NCI-H128 (cell line): ENCODE results near the gene EXOC6B.

Source experiments
- DNase-seq: peaks from one replicate; lab custom pipeline; 2025; ENCODE audit not compliant: unreplicated experiment; lab: John Stamatoyannopoulos, UW

The EXOC6B gene

DNA sequence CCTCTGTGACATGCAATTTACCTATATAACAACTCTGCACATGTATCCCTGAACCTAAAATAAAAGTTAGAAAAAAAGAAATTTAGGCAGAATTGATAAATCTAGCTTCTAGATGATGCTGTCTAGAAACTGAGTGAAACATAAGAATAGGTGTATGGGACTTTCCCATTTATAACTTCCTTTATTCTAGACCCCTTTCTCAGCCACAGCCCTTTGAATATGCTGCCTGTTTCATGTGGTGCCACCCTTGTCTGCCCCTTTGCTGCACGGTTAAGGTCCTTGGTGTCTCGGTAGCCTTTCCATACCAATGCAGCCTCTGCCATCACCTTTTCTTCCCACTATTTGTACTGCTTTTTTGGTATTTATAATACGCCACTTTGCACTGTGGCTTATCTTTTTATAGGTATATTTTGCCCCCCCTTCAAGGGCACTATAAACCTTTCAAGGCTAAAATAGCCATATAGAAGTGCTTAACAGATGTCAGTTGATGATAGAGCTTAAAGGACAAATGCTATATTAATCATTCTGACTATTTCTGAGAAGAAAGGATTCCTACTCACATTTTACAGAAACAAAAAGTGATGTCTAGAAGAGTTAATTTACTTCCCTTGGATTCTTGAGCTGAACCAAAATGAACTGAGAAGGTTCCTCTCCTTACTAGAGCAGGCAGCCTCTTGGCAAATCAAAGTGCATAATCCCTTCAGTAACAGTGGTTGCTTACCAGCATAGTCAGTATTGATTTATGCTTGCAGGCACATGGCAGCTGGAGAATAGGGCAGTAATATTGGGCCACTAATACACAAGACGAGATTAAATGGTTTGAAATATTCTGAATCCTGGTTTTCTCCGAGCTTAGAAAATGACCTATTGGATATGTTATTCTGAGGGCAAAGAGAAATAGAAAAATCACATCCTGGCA, 590.1 kb downstream of the EXOC6B start:
- DNase-seq: no peak

DNA sequence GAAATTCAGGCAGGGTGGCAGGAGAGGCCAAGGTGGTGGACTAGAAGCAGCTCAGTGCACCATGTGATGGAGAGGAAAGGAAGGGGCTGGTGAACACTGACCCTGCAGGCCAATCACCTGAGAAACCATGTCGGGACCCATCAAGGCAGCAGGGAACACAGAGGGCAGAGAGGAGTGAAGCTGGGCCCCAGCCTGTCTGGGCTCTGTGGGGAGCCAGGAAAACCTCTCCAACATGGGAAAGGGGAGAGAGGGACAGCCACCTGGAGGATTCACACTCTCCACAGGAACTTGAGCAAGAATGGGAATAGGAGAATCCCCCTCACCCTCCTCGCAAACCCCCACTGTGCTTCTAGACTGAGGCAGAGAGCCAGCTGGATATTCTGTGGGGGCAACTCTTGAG, 592.6 kb downstream of the EXOC6B start:
- no peak for DNase-seq

DNA sequence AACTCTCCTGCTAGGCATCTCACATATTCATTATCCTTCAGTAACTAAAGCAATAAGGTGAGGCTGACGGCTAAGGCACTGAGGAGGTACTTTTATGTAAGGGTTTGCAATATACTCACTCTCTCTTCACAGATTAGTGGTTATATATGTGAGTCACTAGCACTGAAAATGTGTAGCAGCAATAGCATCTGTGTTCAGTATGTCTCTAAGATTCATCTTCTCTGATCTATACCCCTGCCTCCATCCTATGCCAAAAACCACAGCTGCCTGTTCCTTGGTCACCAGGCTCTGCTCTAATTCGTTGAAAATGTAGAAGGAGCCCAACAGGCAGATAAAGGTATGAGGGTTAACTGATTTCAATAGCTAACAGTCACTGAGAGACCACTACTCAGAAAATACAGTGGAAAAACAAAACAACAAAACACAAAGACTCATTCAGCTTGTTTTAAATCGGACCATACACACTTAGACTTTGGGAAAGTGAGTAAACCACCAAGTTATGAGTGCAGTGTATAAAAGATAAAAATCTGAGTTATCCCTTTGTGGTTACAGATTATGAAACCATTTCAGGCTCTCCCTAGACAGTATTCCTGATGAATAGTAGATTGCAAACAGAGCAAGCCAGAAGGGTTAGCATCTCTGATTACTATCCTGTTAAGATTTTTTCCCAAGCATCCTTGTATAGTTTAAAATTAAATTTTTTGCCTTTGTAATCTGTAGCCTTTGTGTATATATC, 602.8 kb downstream of the EXOC6B start:
- DNase-seq: no peak

DNA sequence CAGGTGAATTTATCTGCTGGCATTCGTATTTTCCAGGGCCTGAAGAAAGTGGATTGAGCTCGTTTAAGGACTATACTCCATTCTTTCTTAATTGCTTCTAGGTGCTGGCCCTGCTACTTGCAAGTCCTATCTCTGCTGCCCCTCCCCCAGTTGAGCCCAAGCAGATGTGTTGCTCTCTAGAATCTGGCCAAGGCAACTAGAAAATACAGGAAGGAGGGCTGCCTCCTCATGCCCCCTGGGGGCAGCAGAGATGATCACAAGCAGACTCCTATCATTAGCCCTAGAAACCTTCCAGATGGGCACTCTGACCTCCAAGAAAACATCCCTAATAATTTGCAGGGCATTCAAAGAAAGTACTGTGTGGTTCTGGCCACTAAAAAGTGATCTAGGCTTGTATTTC, 605.7 kb downstream of the EXOC6B start:
- no peak for DNase-seq

DNA sequence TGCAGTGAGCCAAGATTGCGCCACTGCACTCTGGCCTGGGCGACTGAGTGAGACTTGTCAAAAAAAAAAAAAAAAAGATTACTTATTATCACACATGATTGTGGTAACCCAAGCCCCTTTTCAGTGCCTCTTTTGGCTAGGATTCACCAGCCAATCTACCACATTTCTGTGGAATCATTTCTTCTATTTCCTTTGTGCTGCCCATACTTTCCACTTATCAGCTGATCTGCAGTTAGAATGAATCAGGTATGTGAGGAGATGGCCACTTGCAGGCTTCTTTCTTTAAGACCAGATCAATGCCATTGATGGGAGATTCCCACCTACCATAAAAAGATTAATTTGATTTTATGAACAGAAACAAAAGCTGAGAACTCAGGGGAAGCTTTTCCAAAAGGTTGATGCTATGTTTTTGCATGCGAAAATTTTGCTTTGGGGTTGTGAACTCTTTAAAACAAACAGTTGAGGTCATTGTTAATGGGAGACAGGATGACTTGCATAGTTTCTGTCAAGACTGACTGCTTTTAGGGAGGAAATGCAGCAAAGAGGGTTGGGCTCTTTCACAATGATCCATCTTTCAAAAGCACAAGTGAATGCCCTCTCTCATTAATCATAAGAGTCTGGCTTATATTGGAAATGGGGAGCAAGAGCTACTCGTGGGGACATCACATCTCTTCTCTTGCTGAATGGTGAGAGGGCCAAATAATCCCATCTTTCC, 611.2 kb downstream of the EXOC6B start:
- no peak for DNase-seq

DNA sequence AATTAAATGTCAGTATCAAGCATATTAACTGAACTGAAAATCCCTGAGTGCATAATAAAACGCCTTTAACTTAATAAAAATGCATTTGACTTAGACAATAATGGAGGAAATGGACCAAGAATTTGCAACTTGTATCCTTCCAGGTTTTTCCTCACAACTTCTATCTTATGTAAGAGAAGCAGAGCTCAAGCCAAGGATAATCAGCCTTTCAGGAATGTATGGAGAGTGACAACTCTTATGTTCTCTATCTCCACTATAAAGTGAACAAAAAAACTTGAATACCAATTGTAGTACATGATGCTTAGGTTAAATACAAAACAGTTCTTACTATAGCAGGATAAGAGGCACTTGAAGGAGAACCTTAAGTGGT, 613.4 kb downstream of the EXOC6B start:
- DNase-seq: no peak

DNA sequence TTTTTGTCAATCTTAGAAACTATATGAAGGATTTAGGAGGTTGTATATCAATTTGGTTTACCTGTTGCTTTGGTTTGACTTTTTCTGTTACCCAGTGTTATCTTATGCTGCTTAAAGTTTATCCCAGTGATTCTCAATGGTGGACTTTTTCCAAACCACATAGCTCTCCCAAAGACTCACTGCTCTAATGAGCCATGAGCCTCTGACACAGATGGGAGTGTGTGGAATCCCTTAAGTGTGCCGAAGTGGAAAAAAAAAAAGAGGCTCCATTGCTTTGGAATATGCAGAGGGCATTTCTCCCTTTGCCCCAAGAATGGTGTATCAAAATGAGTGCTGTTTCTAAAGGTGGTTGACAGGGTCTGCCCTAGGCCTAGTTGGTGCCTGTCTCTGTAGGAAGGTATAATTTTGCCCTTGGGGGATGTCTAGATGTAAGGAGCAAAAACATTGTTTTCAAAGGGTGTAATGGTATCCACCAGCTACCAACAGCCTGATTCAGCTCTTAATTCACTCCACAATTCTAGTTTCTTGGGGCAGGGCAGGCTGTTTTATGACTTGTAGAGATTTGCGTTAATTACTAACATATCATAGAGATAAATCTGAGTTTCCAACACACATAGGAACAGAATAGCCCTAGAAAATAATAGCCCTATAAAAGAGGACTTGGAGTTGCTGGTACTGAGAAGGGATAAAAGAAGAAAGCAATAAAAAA, 613.9 kb downstream of the EXOC6B start:
- DNase-seq: no peak

DNA sequence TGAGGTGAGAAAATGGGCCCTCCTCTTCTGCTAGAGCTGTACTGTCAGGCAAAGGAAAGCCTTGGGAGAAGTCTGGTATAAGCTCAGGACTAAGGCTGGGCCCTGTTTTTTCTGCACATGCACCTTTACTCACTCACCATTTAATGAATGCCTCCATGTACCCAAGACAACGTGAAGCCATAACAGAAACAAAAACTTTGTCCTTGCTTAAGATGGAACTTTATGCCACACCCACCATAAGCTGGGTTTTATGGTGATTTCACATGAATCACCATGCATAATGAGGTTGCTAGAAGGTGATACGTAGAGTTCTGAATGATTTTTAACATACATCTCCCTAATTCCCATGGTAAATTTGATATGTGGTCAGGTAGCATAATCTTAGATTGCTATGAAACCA, 614.5 kb downstream of the EXOC6B start:
- DNase-seq: no peak

DNA sequence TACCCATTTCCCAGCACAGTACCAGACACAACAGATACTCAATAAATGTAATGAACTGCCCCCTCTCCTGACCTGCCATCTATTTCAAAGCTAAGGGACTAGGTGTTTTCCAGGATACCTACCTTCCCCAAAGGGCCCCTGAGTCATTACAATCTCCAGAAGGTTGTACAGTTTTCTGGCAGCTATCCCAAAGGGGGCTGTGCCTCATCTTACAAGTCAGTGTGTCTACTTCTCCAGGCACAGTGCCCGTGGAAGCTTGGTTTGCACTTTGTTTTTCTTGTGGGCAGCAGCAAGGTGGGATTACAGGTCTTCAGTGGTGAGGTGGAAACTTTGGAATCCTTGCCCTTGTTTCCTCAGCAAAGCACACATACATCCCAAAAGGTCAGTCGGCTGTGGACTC, 615.4 kb downstream of the EXOC6B start:
- no peak for DNase-seq

DNA sequence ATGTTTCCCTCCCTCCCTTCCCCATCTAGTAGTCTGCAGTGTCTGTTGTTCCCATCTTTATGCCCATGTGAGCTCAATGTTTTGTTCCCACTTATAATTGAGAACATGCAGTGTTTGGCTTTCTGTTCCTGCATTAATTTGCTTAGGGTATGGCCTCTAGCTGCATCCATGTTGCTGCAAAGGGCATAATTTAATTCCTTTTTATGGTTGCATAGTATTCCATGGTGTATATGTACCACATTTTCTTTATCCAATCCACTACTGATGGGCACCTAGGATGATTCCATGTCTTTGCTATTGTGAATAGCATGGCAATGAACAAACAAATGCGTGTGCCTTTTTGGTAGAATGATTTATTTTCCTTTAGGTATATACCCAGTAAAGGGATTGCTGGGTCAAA, 617.6 kb downstream of the EXOC6B start:
- no peak for DNase-seq

DNA sequence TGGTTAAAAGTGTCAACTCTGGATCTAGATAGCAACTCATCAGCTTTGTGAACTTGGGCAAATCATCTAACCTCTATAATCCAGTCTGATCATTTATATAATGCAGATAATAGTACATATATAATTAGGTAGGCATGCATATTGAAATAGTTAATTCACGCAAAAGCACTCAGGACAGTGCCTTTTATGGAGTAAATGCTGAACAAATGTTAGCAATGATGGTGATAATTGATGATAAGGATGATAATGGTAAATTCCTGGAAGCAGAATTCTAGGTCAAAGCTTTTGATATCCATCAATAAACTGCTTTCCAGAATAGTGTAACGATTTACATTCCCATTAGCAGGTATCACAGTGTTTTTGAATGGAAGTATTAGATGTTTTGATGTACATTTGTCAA, 618.5 kb downstream of the EXOC6B start:
- DNase-seq: no peak

DNA sequence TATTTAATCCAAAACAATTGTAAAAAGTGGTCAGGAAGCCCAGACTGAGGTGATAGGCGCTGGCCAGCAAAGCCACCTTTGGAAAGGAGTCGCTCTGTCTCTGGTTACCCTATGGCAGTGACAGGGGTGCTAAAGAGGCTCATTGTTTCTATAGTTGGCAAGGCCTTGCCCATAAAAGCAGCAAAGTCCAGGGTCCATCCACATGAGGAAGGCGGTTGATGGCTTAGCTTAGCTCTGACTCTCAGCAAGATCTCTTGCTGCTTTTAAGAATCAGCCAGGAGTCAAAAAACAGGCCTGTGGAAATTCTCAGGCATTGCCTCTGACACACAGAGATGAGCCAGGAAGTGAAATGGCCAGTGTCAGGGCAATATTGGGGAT, 620.3 kb downstream of the EXOC6B start:
- no peak for DNase-seq

DNA sequence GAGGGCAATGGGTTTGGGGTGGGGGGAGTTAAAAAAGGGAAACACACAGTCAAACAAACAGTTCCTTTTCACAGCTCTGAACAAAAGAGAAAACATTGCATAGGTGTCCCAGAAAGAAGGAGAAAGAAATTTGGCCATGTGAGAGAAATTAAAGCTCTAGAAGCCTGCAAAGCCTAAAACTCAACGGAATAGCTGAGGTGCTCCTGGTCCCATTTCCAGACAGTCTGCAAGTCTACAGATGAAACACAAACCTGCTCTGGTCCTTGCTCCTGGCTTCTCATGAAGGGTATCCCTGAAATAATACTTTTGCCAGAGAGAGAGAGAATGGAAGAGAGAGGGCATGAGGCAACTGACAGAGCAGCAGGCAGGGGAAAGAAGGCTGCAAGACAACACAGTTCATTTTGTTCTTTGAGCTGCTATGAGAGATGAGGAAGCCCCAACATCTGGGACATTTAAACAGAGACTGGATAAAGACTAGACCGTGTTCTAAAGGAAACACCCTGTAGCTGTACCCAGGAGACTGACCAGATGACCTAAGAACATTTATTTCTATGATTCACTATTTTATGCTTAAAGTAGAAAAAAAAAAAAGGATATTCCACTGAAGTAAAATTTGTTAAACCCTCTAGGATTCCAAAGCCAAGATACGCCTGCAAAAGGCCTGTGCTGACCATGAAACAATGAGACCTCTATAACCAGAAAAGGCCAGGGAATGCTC, 620.9 kb downstream of the EXOC6B start:
- DNase-seq: no peak

DNA sequence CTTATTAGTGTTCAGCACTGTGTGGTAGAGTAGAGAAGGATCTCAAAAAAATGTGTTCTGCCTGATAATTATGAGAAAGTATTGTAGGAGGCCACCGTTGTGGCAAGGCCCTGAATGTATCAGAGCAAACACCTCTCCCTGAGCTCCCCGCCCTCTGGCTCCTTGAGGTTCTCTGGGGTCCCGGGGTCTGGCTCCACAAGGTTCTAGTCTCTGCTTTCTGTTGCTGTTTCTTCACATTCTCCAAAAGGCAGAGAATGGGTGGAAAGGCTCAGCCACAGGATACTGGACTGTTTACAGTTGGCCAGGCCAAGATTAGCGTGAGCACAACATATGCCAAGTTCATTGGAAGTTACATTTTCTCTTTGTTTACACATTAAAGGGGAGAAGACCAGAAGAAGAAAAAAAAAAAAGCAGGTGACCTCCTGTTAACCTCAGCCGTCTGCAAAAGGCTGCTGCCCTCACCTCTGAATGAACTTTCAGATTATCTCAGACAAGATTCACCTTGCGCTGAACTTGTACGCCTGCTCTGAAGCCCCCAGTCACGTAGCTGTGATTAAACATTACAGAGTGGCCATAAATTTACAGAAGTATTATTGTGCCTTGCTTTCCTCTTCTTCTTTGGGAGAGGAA, 621.6 kb downstream of the EXOC6B start:
- no peak for DNase-seq

DNA sequence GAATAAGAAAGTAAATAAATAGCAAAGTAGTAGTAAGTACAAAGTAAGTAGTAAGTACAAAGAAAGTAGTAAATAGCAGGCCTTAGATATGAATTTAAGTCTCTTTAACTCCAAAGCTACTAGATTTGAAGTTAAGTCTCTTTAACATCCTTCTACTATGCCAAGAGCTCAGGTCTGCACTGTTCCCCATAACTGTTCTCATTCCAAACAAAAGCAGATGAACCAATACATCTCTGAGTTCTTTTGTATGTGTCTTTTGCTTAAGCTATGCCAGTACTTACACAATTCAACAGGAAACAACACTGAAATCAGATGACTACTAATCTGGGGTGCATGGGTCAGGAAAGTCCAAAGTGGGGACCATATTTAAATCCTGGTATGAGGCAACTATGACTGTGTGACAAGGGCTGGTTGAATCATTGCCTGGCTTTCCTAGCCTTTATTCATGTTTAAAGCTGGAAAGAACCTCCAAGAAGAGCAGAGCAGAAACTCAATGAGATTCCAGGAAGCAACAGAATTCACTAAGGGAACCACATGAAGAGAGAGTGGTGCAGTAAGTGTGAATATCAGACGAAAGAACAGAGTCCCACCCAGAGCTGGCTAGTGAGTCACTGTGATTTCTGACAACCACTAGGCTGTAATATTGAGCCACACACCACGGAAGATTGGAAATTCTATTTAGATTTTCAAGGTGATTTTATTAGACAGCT, 627.1 kb downstream of the EXOC6B start:
- no peak for DNase-seq

DNA sequence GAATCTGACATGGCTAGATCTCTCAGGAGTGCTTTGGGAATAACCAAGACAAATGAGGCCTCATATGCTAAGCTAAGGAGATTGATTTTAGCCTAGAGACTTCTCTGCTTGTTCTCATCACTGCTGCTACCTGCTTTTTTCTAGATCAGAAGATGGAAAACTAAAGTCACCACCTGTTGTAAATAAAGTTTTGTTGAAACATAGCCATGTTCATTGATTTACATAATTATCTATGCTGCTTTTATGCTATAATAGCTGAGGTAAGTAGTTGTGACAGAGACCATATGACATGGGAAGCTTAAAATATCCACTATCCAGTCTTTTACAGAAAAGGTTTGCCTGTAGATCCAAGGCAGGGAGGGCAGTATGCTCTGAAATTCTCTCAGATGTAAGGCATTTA, 632.1 kb downstream of the EXOC6B start:
- no peak for DNase-seq

DNA sequence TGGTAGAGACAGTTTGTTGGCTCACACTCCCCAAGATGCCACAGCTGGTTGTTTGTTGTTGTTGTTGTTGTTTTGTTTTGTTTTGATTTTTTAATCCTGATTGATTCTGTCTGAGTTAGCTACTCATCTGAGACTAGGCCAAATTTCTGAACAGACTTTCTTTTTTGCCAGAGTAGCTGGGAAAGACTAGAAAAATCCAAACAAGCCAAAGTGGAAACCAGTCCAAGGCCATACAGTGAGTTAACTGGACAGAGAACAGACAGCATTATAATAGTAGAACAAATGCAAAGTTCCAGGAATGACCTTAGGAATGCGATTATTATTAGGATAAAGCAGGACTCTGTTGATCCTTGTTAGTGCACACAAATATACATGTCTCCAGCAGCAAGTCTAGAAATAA, 634.4 kb downstream of the EXOC6B start:
- DNase-seq: no peak

DNA sequence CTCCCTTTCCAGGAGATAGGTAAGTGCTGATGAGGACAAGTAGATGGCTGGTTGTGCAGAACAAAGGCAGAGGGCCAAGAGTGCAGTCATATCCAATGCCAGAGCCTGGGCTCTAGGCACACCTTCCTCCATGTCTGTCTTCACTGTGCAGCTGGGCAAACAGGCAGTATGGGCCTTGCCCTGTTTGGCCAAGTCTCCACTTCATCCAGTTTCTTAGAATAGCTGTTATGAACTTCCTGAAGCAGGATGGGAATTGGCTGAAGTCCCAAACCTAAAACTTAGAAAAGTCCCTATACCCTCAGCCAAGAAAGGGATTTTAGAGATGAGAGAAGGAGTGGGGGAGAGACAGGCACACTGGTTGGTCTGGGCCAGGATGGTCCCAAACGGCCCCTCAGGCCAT, 640.6 kb downstream of the EXOC6B start:
- DNase-seq: no peak

DNA sequence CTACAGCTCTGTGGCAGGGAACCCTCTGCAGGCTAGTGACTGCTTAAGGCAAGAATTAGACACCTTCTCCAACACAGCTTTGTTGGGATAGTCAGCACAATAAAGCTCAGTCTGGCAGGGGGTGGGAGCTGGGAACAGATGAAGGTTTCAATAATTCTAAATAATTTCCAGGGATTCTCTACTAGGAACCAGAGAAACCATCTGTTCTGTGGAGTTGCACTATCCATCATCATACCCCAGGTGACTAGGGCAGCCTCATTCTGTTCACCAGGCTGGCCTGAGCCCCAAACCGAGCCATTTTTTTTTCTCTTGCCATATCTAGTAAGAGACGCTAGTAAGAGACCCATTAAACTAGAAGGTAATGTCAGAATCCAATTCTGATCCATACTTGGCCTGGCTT, 642.4 kb downstream of the EXOC6B start:
- DNase-seq: no peak

DNA sequence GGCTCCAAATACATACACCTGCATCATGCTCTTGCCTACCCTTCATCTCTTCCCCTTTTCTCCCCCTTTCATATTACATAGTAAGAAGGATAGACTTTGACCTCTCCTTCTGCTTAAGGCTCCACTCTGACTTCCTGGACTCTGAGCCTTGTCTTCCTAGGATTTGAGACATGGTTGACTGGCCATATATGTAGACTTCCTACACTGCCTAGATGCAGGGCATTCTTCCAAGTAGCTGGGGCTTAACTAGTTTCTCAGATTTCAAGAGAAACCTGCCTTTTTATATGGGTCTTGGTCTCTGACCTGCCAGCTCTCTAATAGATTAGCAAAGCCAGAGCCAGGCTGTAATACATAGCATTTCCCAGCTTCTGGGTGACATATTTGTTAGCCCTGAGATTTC, 642.8 kb downstream of the EXOC6B start:
- DNase-seq: no peak
